ENCODE measurements around the gene GRK1.

DNA sequence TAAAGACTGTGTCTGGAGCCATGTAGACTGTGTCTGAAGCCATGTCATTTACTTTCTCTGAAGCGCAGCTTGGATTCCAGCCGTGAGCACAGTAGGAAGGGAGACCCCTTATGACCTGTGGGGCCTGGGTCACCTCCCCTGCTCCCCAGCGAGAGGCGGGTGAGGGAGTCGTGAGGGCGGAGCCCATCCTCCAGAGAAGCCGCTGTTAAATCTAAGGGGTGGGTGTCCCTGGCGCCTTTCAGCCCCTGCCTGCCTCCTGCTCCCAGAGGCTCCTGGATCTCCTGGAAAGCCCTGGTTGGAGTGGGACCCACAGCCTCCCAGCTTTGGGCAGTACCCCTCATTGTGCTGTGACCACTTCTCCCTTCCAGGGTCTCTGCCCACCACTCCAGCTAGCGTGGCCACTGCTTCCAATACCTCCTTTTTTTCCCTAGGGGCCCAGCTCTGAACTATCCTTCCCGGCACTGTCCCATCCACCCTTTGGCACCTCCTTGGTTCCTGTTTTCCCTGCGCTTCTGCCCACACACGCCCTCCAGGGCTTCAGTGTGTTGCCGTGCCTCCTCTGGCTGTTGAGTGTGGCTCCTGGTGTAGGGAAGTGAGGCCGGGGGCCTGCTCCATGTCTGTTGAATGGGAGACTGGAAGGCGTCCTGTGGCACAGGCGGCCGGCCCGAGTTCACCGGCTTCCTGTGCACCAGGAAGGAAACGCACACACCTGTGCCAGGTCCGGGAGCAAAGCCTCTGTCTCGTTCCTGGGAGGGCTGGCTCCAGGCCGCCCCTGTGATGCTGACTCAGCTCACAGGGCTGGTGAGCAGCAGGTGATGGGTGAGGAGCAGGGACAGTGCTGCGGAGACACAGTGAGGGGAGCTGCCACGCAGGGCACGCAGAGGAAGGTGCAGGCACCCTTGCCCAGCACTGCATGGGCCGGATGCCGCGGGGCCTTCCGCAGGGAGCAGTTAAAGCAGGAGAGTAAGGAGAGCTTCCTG, 38.4 kb upstream of the GRK1 start:
- TF ChIP-seq, protein P1, sequence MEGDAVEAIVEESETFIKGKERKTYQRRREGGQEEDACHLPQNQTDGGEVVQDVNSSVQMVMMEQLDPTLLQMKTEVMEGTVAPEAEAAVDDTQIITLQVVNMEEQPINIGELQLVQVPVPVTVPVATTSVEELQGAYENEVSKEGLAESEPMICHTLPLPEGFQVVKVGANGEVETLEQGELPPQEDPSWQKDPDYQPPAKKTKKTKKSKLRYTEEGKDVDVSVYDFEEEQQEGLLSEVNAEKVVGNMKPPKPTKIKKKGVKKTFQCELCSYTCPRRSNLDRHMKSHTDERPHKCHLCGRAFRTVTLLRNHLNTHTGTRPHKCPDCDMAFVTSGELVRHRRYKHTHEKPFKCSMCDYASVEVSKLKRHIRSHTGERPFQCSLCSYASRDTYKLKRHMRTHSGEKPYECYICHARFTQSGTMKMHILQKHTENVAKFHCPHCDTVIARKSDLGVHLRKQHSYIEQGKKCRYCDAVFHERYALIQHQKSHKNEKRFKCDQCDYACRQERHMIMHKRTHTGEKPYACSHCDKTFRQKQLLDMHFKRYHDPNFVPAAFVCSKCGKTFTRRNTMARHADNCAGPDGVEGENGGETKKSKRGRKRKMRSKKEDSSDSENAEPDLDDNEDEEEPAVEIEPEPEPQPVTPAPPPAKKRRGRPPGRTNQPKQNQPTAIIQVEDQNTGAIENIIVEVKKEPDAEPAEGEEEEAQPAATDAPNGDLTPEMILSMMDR (IDR thresholded peaks at IDR 0.05; ENCODE audit: poor library complexity): no peak
- TF ChIP-seq EZH2phosphoT487 (IDR thresholded peaks at IDR 0.05; ENCODE audit: low read depth, severe bottlenecking, unreplicated experiment): no peak

Data from hepatocyte (in vitro differentiated cells).